ENCODE measurements around the gene NRG2. TPM values are rescaled to one million over a fixed set of nuclear protein-coding genes. Genes with fewer than 3 reads are reported as not detected.

The NRG2 gene
- total and polyA plus RNA-seq, 2 donors (not counting 3 experiments of a cell fraction or from before 2014, with no cell fraction given) = 0.26 to 0.42 TPM

GRCh38 chr5:139980765-139981164 lies 62.3 kb downstream of the NRG2 start:
- Histone ChIP-seq H3K27ac (ENCODE audit: insufficient read depth, low read depth, low read length) (no peak overlapping the region), H3K27me3 (ENCODE audit: control insufficient read depth in 2 of 2, insufficient read depth in 2 of 2, low read length in 2 of 2) (peaks cover 9 to 14% of the 10 kb centered on the region in 2 experiments), H3K4me2 (ENCODE audit: insufficient read depth, low read length) (no peak overlapping the region), H4K20me1 (replicated peaks; ENCODE audit: control insufficient read depth, extremely low read depth, insufficient read depth, low read length) (no peaks in the 10 kb centered on the region), H3K4me3 (replicated peaks in 1 of 3; ENCODE audit: insufficient read depth in 1 of 3, low read depth in 1 of 3, low read length in 3 of 3) (no peak overlapping the region), H3K9ac (replicated peaks; ENCODE audit: extremely low read depth, insufficient read depth, low read length) (no peak overlapping the region), H3K36me3 (ENCODE audit: control insufficient read depth in 2 of 2, extremely low read depth in 1 of 2, insufficient read depth in 2 of 2, low read length in 2 of 2) (no peaks in the 10 kb centered on the region), H3K4me1 (ENCODE audit: control insufficient read depth, extremely low read depth, insufficient read depth, low read length) (peaks cover 6% of the 10 kb centered on the region), H3K9me1 (replicated peaks; ENCODE audit: control insufficient read depth, extremely low read depth, insufficient read depth, low read length) (no peaks in the 10 kb centered on the region), H2AFZ (ENCODE audit: low read depth, low read length) (no peak overlapping the region), H3K79me2 (ENCODE audit: control insufficient read depth, insufficient read depth, low read length) (no peaks in the 10 kb centered on the region), H3K9me3 (replicated peaks; ENCODE audit: control insufficient read depth, insufficient read depth, low read length) (no peaks in the 10 kb centered on the region)
- dilution Hi-C loops (cut with MboI; ENCODE audit: extremely low pct_ligation_motif_present, low sequenced_read_pairs) (no loop called here), intact Hi-C loops (cut with micrococcal nuclease) (no loop called here)
- BruUV-seq (replicated peaks) = no TSS peak
- FAIRE-seq (no peak), DNase-seq (ENCODE audit: low read depth, low spot score) (no peak)
- ChIA-PET POLR2A (no interaction called here), CTCF (interaction anchor here (1.0 to 5.9 kb wide), 5 partner anchors 10 to 194 kb away, joined by 3 to 37 read pairs (median 4); no protein-coding TSS in a partner anchor)
- TF ChIP-seq EZH2 (IDR thresholded peaks at IDR 0.05; ENCODE audit: borderline replicate concordance, low read depth, low read length, severe bottlenecking) = no peak
- no peak for TF ChIP-seq FOS (IDR thresholded peaks at IDR 0.05; ENCODE audit: borderline replicate concordance, insufficient read depth, low read length)

GRCh38 chr5:139979943-139980342 lies 63.2 kb downstream of the NRG2 start:
- Histone ChIP-seq H3K4me1 (ENCODE audit: control insufficient read depth, extremely low read depth, insufficient read depth, low read length) (no peaks in the 10 kb centered on the region), H3K9me1 (replicated peaks; ENCODE audit: control insufficient read depth, extremely low read depth, insufficient read depth, low read length) (no peaks in the 10 kb centered on the region), H3K79me2 (ENCODE audit: control insufficient read depth, insufficient read depth, low read length) (no peaks in the 10 kb centered on the region), H3K9ac (replicated peaks; ENCODE audit: extremely low read depth, insufficient read depth, low read length) (no peak overlapping the region), H3K9me3 (replicated peaks; ENCODE audit: control insufficient read depth, insufficient read depth, low read length) (no peaks in the 10 kb centered on the region), H3K4me2 (ENCODE audit: insufficient read depth, low read length) (no peak overlapping the region), H3K27me3 (ENCODE audit: control insufficient read depth in 2 of 2, insufficient read depth in 2 of 2, low read length in 2 of 2) (peaks cover 9 to 19% of the 10 kb centered on the region in 2 experiments), H3K4me3 (replicated peaks in 1 of 3; ENCODE audit: insufficient read depth in 1 of 3, low read depth in 1 of 3, low read length in 3 of 3) (no peak overlapping the region), H3K27ac (ENCODE audit: insufficient read depth, low read depth, low read length) (no peak overlapping the region), H2AFZ (ENCODE audit: low read depth, low read length) (no peak overlapping the region), H4K20me1 (replicated peaks; ENCODE audit: control insufficient read depth, extremely low read depth, insufficient read depth, low read length) (no peaks in the 10 kb centered on the region), H3K36me3 (ENCODE audit: control insufficient read depth in 2 of 2, extremely low read depth in 1 of 2, insufficient read depth in 2 of 2, low read length in 2 of 2) (no peaks in the 10 kb centered on the region)
- DNase-seq (ENCODE audit: low read depth, low spot score) (no peak), FAIRE-seq (no peak)
- ChIA-PET POLR2A (no interaction called here), CTCF (interaction anchor here (1.0 to 5.9 kb wide), 2 partner anchors 11 to 193 kb away, joined by 3 to 37 read pairs; no protein-coding TSS in a partner anchor)
- dilution Hi-C loops (cut with MboI; ENCODE audit: extremely low pct_ligation_motif_present, low sequenced_read_pairs) (no loop called here), intact Hi-C loops (cut with micrococcal nuclease) (no loop called here)
- no TSS peak for BruUV-seq (replicated peaks)
- TF ChIP-seq POLR2AphosphoS5 (IDR thresholded peaks at IDR 0.05; ENCODE audit: insufficient read depth, low read depth, low read length) (no peak), MYC (IDR thresholded peaks at IDR 0.05; ENCODE audit: low read depth, low read length) (no peak), FOS (IDR thresholded peaks at IDR 0.05; ENCODE audit: borderline replicate concordance, insufficient read depth, low read length) (no peak), POLR2A (IDR thresholded peaks at IDR 0.05; ENCODE audit: low read depth, low read length) (no peak), MAX (IDR thresholded peaks at IDR 0.05; ENCODE audit: insufficient read depth, insufficient read length) (no peak), CTCF (IDR thresholded peaks at IDR 0.05; ENCODE audit: extremely low read depth in 1 of 2, insufficient read depth in 1 of 2, low read depth in 1 of 2, low read length in 2 of 2) (no peak), JUN (IDR thresholded peaks at IDR 0.05; ENCODE audit: borderline replicate concordance, insufficient read depth, insufficient read length, low read depth) (no peak), EZH2 (IDR thresholded peaks at IDR 0.05; ENCODE audit: borderline replicate concordance, low read depth, low read length, severe bottlenecking) (no peak), GATA2 (IDR thresholded peaks at IDR 0.05; ENCODE audit: insufficient read depth, insufficient read length, low read depth, low read length) (no peak)

Data from endothelial cell of umbilical vein (primary cell).